SK-N-SH (cell line): ENCODE results near the gene PARP16. TPM values are rescaled to one million over a fixed set of nuclear protein-coding genes. Genes with fewer than 3 reads are reported as not detected.

ENCODE experiments used
- CTCF ChIA-PET: fragments of 300-600, 350-600 bp; formaldehyde crosslinking; extraction: SDS; loops from one replicate; lab custom pipeline; 2021; lab: Yijun Ruan, JAX
- POLR2A ChIA-PET: fragments of 350-600 bp; sonication (Branson Sonifier 250); formaldehyde crosslinking; extraction: SDS; loops from one replicate; lab custom pipeline; 2020; ENCODE audit warnings: antibody characterized with exemption, inconsistent platforms; lab: Yijun Ruan, JAX
- DNase-seq: peaks from one replicate; pipeline ENCODE4 v3.0.0; 2012
- H2AFZ ChIP-seq: fragments of 200-600 bp; sonication (generic); 2 replicates; pipeline ENCODE4 v1.8.1; 2016; ENCODE audit warnings: antibody characterized with exemption, mild to moderate bottlenecking, low read depth
- H3F3A ChIP-seq: fragments of 200-600 bp; sonication (generic); replicated peaks from 2 replicates; pipeline ENCODE3; 2016; ENCODE audit warnings: antibody characterized with exemption, mild to moderate bottlenecking; ENCODE audit not compliant: insufficient read depth
- H3K27ac ChIP-seq, 2 experiments: fragments of 200-500 bp in 1 of 2; fragments of 200-600 bp in 1 of 2; sonication (Bioruptor generic) in 1 of 2; sonication (generic), shearing (Covaris generic) in 1 of 2; 2 replicates each; pipeline versions ENCODE4 v1.5.1 to v1.6.1; 2014 to 2016; ENCODE audit warnings: low read depth in 2 of 2, inconsistent platforms in 1 of 2, low read length in 1 of 2, mild to moderate bottlenecking in 1 of 2, mixed read lengths in 1 of 2
- H3K27me3 ChIP-seq: fragments of 200-600 bp; sonication (generic), shearing (Covaris generic); 2 replicates; pipeline ENCODE4 v1.6.1; 2016; ENCODE audit warnings: mixed run types; ENCODE audit not compliant: insufficient read depth
- H3K36me3 ChIP-seq, 2 experiments: fragments of 200-500 bp in 1 of 2; fragments of 200-600 bp in 1 of 2; sonication (Bioruptor generic) in 1 of 2; sonication (generic) in 1 of 2; replicated peaks in 1 of 2; 2 replicates each; pipeline versions ENCODE3 to v1.5.1; 2014 to 2016; ENCODE audit warnings: low read length in 1 of 2, mild to moderate bottlenecking in 1 of 2; ENCODE audit not compliant: insufficient read depth in 2 of 2, control insufficient read depth in 1 of 2
- H3K4me1 ChIP-seq, 2 experiments: fragments of 200-500 bp in 1 of 2; fragments of 200-600 bp in 1 of 2; sonication (Bioruptor generic) in 1 of 2; sonication (generic), shearing (Covaris generic) in 1 of 2; 2 replicates each; pipeline versions ENCODE4 v1.5.1 to v1.6.1; 2014 to 2016; ENCODE audit warnings: low read depth in 1 of 2, low read length in 1 of 2, mixed run types in 1 of 2; ENCODE audit not compliant: insufficient read depth in 2 of 2, control insufficient read depth in 1 of 2
- H3K4me2 ChIP-seq: fragments of 200-600 bp; sonication (generic), shearing (Covaris generic); 2 replicates; pipeline ENCODE4 v1.6.1; 2017; ENCODE audit warnings: mixed run types
- H3K4me3 ChIP-seq, 2 experiments: fragments of 200-500 bp in 1 of 2; fragments of 200-600 bp in 1 of 2; sonication (Bioruptor generic) in 1 of 2; sonication (generic), shearing (Covaris generic) in 1 of 2; 2 replicates each; pipeline versions ENCODE4 v1.5.1 to v1.8.1; 2014 to 2016; ENCODE audit warnings: low read depth in 2 of 2, inconsistent platforms in 1 of 2, low read length in 1 of 2, mild to moderate bottlenecking in 1 of 2, mixed read lengths in 1 of 2, moderate library complexity in 1 of 2
- H3K79me2 ChIP-seq: fragments of 200-600 bp; sonication (generic); 2 replicates; pipeline ENCODE4 v1.8.1; 2017; ENCODE audit warnings: mild to moderate bottlenecking; ENCODE audit not compliant: insufficient read depth
- H3K9ac ChIP-seq: fragments of 200-600 bp; sonication (generic); 2 replicates; pipeline ENCODE4 v1.6.1; 2017; ENCODE audit warnings: mixed run types
- H3K9me2 ChIP-seq: fragments of 200-600 bp; sonication (generic); 2 replicates; pipeline ENCODE4 v1.6.1; 2017; ENCODE audit warnings: mixed run types
- H3K9me3 ChIP-seq: fragments of 200-600 bp; sonication (generic); 2 replicates; pipeline ENCODE4 v1.6.1; 2017; ENCODE audit warnings: mixed run types, mild to moderate bottlenecking, moderate library complexity
- H4K20me1 ChIP-seq: fragments of 200-600 bp; sonication (generic); 2 replicates; pipeline ENCODE4 v1.6.1; 2017; ENCODE audit warnings: mild to moderate bottlenecking, mixed run types; ENCODE audit not compliant: insufficient read depth
- CHD2 ChIP-seq: fragments of 150-350 bp; IDR thresholded peaks from 2 replicates; pipeline ENCODE4 v1.6.1; 2018; ENCODE audit warnings: low read length; ENCODE audit not compliant: partially characterized antibody
- ELF1 ChIP-seq: IDR thresholded peaks from 2 replicates; pipeline ENCODE4 v1.4.0; 2012
- EZH2phosphoT487 ChIP-seq: fragments of 200-600 bp; sonication (generic); IDR thresholded peaks from 2 replicates; pipeline ENCODE4 v1.6.1; 2017; ENCODE audit warnings: low read depth, mixed run types, mild to moderate bottlenecking, antibody characterized with exemption, moderate library complexity, borderline replicate concordance
- FOSL2 ChIP-seq: IDR thresholded peaks from 2 replicates; pipeline ENCODE4 v1.4.0; 2012; ENCODE audit warnings: low read depth, mild to moderate bottlenecking, moderate library complexity, borderline replicate concordance
- GABPA ChIP-seq: IDR thresholded peaks from 2 replicates; pipeline ENCODE4 v1.4.0; 2012; ENCODE audit warnings: low read depth, mild to moderate bottlenecking
- SIN3A ChIP-seq: IDR thresholded peaks from 2 replicates; pipeline ENCODE4 v1.6.1; 2012; ENCODE audit warnings: low read depth, mild to moderate bottlenecking, low read length, moderate library complexity, borderline replicate concordance
- WGBS: methylation state at CpG from one replicate; pipeline ENCODE4 v1.1.6; 2017; ENCODE audit warnings: low lambda C conversion rate; 5-methylcytosine and 5-hydroxymethylcytosine counted together
- polyA plus RNA-seq, 3 experiments: library from polyadenylated mRNA; depleted of rRNA; stranded (reverse); fragments of >200 nt; gene quantifications; 2 replicates each; pipeline ENCODE4 v1.2.3, GENCODE V29; 2012
- TF ChIP-seq, protein P1 (sequence below): fragments of 150-350 bp; IDR thresholded peaks from 2 replicates; pipeline ENCODE4 v1.6.1; 2017; ENCODE audit warnings: antibody characterized with exemption, low read length, low read depth, borderline replicate concordance
- TF ChIP-seq, protein P2 (sequence below): fragments of 150-350 bp; IDR thresholded peaks from 2 replicates; pipeline ENCODE4 v1.6.1; 2016; ENCODE audit warnings: mild to moderate bottlenecking, low read depth, low read length
- TF ChIP-seq, protein P3 (sequence below): IDR thresholded peaks from 2 replicates; pipeline ENCODE4 v1.4.0; 2012; ENCODE audit warnings: low read depth, borderline replicate concordance
- TF ChIP-seq, protein P4 (sequence below): fragments of 200-600 bp; sonication (generic); IDR thresholded peaks from 2 replicates; pipeline ENCODE4 v1.6.1; 2017; ENCODE audit warnings: antibody characterized with exemption, mild to moderate bottlenecking, moderate library complexity

Gene PARP16
- polyA plus RNA-seq, 1 of the 3 experiments (the other 2 are of a cell fraction), result 6.3 TPM

DNA sequence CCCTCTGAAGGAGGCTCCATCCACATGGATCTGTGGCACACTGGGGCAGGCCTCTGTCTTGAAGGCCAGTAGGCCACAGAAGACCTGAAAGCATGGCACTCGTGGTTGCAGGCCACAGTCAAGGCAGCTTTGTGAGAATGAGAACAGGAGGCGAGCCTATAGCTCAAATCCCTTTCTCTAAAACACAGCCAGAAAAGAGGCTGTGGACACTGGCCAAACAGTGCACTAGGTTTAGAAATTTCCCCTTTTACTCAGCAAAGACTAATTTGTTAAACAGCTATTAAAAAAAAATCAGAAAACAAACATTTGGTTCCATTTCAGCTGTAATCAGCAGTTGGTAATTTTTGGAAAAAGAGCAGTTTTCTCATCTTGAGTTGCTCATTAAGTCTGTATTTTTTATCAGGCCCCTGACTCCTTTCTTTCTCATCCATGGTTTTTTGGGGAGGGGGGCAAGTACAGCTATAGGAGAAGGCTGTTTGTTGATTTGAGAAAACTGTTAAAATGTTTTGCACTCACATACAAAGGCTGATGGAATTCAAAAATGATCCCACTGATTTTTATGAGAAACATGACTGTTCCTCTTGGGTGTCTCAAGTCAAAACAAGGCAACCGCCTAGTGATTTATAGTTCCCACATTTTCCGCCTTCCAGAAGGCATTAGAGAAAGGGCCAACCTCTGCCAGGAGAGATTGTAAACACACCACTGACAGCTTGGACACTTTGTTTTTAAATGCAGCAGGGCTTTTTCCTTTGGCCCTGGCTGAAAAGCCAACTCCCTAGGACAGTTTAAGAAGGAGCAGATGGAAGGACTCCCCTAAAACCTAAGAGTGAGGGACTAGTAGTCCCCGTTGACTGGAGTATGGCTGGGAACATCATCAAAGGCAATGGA lies 28.1 kb downstream of the PARP16 start:
- H4K20me1 ChIP-seq, result no peaks in the 10 kb centered on the region
- no peak overlapping the region for H3K9ac ChIP-seq
- no peak overlapping the region for H3K4me2 ChIP-seq
- DNase-seq, result no peak
- no peak overlapping the region for H3K27ac ChIP-seq
- no peaks in the 10 kb centered on the region for H3K9me2 ChIP-seq
- ChIA-PET POLR2A (no interaction called here), CTCF (interaction anchor here (1.4 to 1.9 kb wide), 2 partner anchors 12 to 69 kb away, joined by 4 to 10 read pairs; no protein-coding TSS in a partner anchor)
- H3K4me3 ChIP-seq, result no peak overlapping the region
- WGBS, result 95% methylated on average over 5 of the region's 5 CpGs
- TF ChIP-seq FOSL2, result no peak
- TF ChIP-seq, protein P1, sequence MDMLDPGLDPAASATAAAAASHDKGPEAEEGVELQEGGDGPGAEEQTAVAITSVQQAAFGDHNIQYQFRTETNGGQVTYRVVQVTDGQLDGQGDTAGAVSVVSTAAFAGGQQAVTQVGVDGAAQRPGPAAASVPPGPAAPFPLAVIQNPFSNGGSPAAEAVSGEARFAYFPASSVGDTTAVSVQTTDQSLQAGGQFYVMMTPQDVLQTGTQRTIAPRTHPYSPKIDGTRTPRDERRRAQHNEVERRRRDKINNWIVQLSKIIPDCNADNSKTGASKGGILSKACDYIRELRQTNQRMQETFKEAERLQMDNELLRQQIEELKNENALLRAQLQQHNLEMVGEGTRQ, result no peak
- no peak for TF ChIP-seq ELF1
- TF ChIP-seq GABPA, result no peak
- no peak for TF ChIP-seq SIN3A
- TF ChIP-seq, protein P2, sequence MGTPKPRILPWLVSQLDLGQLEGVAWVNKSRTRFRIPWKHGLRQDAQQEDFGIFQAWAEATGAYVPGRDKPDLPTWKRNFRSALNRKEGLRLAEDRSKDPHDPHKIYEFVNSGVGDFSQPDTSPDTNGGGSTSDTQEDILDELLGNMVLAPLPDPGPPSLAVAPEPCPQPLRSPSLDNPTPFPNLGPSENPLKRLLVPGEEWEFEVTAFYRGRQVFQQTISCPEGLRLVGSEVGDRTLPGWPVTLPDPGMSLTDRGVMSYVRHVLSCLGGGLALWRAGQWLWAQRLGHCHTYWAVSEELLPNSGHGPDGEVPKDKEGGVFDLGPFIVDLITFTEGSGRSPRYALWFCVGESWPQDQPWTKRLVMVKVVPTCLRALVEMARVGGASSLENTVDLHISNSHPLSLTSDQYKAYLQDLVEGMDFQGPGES, result no peak
- TF ChIP-seq CHD2, result no peak
- TF ChIP-seq, protein P3, sequence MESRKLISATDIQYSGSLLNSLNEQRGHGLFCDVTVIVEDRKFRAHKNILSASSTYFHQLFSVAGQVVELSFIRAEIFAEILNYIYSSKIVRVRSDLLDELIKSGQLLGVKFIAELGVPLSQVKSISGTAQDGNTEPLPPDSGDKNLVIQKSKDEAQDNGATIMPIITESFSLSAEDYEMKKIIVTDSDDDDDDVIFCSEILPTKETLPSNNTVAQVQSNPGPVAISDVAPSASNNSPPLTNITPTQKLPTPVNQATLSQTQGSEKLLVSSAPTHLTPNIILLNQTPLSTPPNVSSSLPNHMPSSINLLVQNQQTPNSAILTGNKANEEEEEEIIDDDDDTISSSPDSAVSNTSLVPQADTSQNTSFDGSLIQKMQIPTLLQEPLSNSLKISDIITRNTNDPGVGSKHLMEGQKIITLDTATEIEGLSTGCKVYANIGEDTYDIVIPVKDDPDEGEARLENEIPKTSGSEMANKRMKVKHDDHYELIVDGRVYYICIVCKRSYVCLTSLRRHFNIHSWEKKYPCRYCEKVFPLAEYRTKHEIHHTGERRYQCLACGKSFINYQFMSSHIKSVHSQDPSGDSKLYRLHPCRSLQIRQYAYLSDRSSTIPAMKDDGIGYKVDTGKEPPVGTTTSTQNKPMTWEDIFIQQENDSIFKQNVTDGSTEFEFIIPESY, result no peak
- TF ChIP-seq EZH2phosphoT487, result no peak
- TF ChIP-seq, protein P4, sequence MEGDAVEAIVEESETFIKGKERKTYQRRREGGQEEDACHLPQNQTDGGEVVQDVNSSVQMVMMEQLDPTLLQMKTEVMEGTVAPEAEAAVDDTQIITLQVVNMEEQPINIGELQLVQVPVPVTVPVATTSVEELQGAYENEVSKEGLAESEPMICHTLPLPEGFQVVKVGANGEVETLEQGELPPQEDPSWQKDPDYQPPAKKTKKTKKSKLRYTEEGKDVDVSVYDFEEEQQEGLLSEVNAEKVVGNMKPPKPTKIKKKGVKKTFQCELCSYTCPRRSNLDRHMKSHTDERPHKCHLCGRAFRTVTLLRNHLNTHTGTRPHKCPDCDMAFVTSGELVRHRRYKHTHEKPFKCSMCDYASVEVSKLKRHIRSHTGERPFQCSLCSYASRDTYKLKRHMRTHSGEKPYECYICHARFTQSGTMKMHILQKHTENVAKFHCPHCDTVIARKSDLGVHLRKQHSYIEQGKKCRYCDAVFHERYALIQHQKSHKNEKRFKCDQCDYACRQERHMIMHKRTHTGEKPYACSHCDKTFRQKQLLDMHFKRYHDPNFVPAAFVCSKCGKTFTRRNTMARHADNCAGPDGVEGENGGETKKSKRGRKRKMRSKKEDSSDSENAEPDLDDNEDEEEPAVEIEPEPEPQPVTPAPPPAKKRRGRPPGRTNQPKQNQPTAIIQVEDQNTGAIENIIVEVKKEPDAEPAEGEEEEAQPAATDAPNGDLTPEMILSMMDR, result no peak
- no peaks in the 10 kb centered on the region for H3F3A ChIP-seq
- no peaks in the 10 kb centered on the region for H3K79me2 ChIP-seq
- peaks cover 0 to 33% of the 10 kb centered on the region in 2 experiments for H3K36me3 ChIP-seq
- H2AFZ ChIP-seq, result no peak overlapping the region
- H3K27me3 ChIP-seq, result no peaks in the 10 kb centered on the region
- no peaks in the 10 kb centered on the region for H3K9me3 ChIP-seq
- H3K4me1 ChIP-seq, result peaks cover 0 to 2% of the 10 kb centered on the region in 2 experiments; a peak in 1 of 4 replicates
